NCI-H1417 treated with DMSO at 0.1 percent for 48 hours (cell line): Measurements from ENCODE around the gene EFL1.
"Not testable (repeated sequence)": the region's sequence is repeated elsewhere in the genome, so short reads cannot be mapped to it uniquely, and the experiment has no call there.

Experiments used
- DNase-seq: peaks from one replicate; lab custom pipeline; 2025; lab: John Stamatoyannopoulos, UW

Gene EFL1

DNA sequence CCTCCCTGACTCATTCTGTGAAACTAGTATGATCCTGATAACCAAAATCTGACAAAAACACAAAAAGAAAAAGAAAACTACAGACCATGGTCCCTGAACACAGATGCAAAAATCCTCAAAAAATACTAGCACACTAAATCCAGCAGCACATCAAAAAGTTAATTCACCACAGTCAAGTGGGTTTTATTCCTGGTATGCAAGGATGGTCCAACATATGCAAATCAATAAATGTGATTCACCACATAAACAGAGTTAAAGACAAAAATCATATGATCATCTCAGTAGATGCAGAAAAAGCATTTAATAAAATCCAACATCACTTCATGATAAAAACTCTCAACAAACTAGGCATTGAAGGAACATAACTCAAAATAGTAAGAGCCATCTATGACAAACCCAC lies 12.9 kb upstream of the EFL1 start:
- no peak for DNase-seq

DNA sequence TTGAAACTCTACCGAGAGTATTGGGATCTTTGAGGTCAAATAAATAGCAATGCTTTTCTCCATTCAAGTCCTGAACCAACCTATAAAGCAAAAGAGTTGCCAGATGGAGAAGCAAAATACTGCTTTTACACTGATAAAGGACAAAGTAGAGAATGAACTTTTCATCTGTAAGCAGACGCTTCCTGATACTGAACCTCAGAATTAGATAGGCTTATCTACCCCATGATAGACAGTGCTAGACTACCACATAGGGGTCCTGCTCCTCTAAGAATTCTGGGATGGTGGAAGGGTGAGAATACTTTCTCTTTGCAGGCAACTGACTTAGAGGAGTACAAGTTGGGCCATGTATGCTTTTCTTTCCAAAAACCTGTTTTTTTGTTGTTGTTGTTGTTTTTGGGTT lies 9.6 kb upstream of the EFL1 start:
- no peak for DNase-seq

GRCh38 chr15:82268454-82268853 lies 5.9 kb upstream of the EFL1 start:
- not testable (repeated sequence) for DNase-seq

GRCh38 chr15:82267137-82267536 lies 4.6 kb upstream of the EFL1 start:
- DNase-seq, result not testable (repeated sequence)

- DNase-seq, result peak; percentile 48
Measured at GRCh38 chr15:82263350-82263749, 816 bp upstream of the EFL1 start.

- not testable (repeated sequence) for DNase-seq
Measured at GRCh38 chr15:82261566-82262421, 740 bp downstream of the EFL1 start.

DNA sequence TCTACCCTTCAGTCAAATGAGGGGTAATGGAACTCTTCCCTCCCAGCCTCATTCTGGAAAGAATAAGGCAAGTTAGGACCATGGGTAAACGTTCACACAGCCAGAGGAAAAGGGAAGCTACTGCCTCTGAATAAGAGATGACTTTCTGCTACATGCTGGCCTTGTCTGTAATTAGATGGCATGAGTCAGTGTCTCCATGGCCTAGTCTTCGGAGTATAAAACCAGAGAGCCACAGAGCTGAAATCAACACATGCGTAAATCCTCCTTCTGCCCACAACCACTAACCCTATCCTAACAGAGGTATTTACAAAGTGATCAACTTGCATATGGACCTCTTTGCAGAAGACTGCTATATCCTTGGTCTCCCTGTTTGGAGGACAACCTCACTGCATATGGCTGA lies 14.3 kb downstream of the EFL1 start:
- DNase-seq, result not testable (repeated sequence)

GRCh38 chr15:82245956-82246355 lies 16.6 kb downstream of the EFL1 start:
- DNase-seq, result not testable (repeated sequence)

DNA sequence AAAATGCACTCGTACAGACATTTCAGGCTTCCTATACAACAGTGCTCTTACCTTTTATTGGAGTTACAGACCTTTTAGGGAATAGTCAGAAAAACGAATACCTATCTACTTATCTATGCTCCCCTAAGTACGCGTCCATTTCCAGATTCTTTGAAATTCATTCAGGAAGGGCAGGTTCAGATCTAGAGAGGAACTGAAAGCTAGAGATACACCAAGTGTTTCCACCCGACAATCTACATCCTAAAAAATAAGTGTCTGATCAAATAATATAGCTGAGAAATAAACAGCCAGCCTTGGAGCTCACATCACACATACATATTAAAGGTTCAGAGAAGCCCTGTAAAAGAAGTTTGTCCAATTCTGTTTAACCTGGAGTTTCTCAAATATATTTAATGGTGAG lies 18.9 kb downstream of the EFL1 start:
- DNase-seq, result not testable (repeated sequence)

DNA sequence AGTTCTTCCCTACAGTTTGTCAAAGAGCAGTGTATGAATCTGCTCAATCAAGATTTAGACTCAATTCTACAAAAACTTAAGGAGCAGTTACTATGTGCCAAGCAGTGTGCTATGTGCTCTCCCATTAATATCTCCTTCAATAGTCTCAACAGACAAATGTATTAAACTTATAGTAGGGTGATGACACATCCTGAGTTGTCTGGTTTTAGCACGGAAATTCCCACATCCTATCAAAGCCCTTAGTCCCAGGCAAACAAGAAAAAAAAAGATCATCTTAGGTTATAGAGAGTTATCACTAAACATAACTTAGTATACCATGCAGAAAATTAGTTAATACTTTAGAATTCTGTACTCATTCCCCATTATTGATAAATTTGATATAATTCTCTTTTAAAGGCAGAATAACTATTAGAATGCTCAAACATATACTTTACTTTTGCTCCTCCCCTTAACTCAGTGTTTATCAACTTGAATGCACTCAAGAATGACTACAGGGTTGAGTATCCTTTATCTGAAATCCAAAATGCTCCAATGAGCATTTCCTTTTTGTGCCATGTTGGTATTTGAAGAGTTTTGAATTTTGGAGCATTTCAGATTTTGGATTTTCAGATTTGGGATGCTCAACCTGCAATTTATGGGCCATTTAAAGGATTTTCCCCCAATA lies 20.6 kb downstream of the EFL1 start:
- not testable (repeated sequence) for DNase-seq

DNA sequence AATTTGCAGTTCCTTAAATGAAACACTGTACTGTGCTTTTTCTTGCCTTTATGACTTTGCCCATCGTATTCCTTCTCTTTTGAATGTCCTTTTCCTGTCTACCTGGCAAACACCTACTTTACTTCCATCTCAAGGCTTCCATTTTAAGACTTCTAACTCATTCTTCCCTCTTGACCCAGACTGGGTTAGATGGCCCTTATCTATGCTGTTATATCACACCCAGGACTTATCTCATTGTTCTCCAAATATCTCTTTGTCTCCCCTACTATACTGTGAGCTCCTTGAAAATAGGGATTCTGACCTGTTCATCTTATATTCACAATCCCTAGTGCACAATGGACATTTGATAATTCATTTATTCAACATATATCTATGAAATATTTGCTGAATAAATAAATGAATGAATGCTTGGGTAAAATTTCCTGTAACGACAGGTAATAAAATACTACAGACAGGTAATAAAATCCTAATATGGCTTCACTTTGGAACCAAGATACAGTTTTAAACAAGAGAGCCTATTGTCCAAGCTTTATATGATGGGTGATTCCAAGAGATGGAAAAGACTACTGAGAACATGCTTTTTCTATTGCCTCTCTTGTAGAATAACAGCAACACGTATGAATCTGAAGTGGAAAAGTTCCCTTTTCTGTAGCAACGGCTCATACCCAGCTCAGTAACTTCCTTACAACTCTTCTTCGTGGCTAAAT lies 22.7 kb downstream of the EFL1 start:
- no peak for DNase-seq

GRCh38 chr15:82237944-82238534 lies 24.5 kb downstream of the EFL1 start:
- DNase-seq, result not testable (repeated sequence)

GRCh38 chr15:82231842-82232241 lies 30.7 kb downstream of the EFL1 start:
- DNase-seq, result no peak

DNA sequence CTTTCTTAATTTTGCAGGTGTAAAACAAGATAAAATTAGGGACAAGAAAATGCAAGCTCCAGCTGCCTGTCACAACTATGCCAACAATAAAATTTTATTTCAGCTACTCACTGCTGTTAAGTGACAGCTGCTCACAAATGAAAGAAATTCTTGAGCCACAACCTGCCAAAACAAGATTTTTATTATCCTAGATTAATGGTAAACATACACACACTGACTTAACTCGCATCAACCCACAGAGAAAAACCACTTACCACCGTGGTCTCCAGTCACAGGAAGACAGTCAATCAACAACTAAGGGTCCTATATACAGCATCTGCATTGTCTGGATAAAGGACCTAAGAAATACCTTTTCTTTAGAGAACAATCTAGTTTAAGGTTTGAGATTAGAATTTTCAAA lies 31.3 kb downstream of the EFL1 start:
- DNase-seq, result no peak

GRCh38 chr15:82228750-82229149 lies 33.8 kb downstream of the EFL1 start:
- no peak for DNase-seq

DNA sequence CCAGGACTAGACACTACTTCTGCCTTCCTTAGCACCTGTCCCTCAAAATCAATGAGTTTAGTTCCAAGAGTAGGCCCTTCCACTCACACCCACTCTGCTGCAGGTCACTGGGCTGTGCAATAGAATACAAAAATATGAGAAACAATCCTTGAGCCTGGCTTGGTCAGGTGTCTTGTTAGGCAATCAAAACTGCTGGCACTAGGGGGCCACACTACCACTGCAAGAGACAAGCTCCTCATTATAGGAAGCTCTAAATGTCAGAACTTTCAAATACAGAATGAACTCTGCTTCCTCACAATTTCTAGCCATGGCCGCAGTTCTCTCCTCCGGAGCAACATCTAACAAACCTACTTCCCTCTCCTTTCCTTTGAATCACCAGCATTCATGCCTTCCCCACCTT lies 41.0 kb downstream of the EFL1 start:
- not testable (repeated sequence) for DNase-seq

GRCh38 chr15:82216092-82216491 lies 46.4 kb downstream of the EFL1 start:
- not testable (repeated sequence) for DNase-seq

DNA sequence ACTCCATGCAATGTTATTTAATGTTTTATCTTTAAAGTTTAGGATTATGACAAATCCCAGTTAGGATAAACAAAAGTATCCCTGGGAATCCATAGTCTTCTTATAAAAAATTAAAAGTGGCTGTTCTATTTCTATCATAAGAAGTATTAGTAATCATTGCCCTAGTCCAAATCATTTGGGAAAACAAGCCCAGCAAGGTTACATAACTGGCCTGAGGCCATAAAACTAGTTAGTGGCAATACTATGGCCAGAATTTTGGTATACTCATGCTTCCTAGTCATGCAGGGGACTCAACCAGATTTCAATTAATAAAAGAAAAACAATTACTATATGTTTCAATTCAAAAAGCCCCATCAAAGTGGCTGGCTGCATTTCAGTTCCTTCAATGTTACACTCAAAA lies 50.3 kb downstream of the EFL1 start:
- DNase-seq, result not testable (repeated sequence)

DNA sequence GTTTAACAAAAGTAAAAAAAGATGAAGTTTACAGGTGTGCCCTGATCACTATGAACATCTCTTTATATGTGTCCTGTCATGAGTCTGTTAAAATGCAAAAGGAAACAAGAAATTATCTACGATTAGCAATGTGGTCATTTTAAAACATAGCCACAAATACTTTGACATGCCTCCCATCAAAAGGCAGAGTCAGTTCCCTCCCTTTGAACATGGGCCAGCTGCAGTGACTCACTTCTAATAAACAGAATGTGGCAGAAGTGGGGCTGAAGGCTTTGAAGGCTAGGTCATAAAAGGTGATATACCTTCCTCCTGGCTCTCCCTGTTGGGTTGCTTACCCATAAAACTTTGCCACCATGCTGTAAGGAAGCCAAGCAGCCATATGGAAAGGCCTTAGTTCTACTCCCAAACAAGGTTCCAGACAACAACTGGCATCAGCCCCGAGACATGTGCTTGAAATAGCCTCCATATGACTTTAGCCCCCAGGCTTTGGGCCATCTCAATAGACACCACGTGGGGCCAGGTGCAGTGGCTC lies 52.4 kb downstream of the EFL1 start:
- not testable (repeated sequence) for DNase-seq

DNA sequence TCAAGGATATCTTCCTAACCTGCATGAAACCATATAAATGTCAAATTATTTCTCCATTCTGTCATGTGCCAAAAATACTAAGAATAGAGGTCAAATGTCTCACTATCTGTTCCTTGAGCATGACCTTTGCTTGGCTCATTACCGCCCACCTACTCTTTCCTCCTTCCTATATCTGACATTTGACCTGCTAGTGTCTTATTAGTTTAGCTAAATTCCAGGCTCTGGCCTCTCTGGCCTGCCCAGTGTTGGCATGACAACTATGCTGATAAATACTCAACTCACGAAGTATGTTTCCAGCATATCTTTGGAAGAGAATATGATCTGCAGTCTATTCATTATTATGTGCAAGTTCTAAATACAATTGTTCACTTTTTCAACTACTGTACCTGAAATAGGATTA lies 58.0 kb downstream of the EFL1 start:
- DNase-seq, result not testable (repeated sequence)

DNA sequence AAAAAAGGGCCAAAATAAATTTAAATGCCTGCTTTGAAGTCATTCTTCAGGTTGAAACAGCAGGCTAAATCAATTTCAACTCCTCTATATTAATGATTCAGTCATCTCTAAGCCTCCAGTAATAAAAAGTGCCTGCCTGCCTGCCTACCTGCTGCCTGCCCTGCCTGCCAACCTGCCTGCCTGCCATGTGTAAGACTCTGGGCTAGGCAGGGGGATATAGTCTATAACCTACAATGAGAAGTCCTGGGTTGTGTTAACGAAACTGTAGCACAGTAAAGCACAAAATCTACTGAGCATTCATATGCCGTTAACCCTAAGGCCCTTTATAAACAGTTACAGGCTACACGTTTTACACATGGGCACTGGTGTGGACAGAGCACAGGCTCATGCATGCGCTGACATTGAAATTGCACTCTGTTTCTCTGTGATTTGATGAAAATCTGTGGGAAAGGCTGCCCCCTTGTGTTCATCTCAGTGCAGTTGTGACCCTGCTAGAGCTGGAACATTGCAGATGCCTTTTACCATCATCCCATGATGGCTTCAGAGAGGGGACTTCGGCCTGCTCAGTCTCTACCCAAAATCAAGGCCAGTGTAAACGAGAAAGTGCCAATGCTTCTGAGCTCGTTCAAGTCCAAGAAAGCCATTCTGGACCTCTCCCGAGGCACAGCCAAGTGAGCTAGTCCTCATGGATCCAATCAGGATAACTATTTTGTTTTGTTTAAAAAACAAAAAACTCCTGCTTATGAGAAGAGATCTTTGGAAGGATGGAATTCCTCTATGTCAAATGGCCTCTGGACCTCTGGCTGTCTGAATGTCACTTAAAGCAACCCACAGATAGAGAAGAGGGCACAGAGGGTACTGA lies 64.6 kb downstream of the EFL1 start:
- DNase-seq, result peak; percentile 41
